HFF-Myc (cell line): Measurements from ENCODE around the gene PRPF8.

Experiments
- DNase-seq: peaks from one replicate; pipeline ENCODE4 v3.0.0-alpha.2; 2011; ENCODE audit warnings: low read depth; ENCODE audit errors: extremely low read depth
- H3K4me3 ChIP-seq: replicated peaks from 2 replicates; pipeline ENCODE4 v1.5.1; 2011; ENCODE audit warnings: low read depth, mild to moderate bottlenecking, control low read depth, low read length
- TF ChIP-seq, protein P1 (sequence below): IDR thresholded peaks from 2 replicates; pipeline ENCODE4 v1.5.1; 2012; ENCODE audit warnings: mild to moderate bottlenecking, low read depth, low read length, control low read depth; ENCODE audit errors: missing control alignments

PRPF8 gene

GRCh38 chr17:1601571-1601970 is 83.1 kb downstream of the PRPF8 start:
- no peak for DNase-seq
- TF ChIP-seq, protein P1, sequence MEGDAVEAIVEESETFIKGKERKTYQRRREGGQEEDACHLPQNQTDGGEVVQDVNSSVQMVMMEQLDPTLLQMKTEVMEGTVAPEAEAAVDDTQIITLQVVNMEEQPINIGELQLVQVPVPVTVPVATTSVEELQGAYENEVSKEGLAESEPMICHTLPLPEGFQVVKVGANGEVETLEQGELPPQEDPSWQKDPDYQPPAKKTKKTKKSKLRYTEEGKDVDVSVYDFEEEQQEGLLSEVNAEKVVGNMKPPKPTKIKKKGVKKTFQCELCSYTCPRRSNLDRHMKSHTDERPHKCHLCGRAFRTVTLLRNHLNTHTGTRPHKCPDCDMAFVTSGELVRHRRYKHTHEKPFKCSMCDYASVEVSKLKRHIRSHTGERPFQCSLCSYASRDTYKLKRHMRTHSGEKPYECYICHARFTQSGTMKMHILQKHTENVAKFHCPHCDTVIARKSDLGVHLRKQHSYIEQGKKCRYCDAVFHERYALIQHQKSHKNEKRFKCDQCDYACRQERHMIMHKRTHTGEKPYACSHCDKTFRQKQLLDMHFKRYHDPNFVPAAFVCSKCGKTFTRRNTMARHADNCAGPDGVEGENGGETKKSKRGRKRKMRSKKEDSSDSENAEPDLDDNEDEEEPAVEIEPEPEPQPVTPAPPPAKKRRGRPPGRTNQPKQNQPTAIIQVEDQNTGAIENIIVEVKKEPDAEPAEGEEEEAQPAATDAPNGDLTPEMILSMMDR, result no peak
- H3K4me3 ChIP-seq, result no peak overlapping the region
